LNCAP (cell line): ENCODE measurements around the gene ST8SIA5.

ENCODE experiments used
- TF ChIP-seq, protein P1 (sequence below): fragments of 450-650 bp; IDR thresholded peaks from 2 replicates; pipeline ENCODE4 v1.5.1; 2017; ENCODE audit warnings: mild to moderate bottlenecking

Gene ST8SIA5

DNA sequence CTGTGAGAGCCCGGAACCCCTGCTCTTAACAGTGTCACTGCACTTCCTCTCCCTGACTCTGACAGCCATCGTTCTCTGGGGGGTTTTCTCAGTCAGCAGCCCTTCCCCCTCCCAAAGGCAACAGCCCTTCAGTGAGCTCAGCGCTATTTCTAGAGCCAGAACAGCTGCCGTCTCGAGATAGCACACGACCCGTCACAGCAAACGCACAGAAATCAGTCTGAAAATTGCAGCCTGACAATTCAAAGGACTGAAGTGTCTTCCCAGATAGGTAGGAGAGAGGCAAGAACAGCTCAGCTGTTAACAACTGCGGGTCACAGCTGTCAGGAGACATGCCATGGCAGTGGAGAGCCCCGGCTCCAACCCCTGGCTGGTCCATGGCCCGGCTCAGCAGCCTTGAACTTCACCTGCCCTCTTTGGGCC, 45.4 kb downstream of the ST8SIA5 start:
- TF ChIP-seq, protein P1, sequence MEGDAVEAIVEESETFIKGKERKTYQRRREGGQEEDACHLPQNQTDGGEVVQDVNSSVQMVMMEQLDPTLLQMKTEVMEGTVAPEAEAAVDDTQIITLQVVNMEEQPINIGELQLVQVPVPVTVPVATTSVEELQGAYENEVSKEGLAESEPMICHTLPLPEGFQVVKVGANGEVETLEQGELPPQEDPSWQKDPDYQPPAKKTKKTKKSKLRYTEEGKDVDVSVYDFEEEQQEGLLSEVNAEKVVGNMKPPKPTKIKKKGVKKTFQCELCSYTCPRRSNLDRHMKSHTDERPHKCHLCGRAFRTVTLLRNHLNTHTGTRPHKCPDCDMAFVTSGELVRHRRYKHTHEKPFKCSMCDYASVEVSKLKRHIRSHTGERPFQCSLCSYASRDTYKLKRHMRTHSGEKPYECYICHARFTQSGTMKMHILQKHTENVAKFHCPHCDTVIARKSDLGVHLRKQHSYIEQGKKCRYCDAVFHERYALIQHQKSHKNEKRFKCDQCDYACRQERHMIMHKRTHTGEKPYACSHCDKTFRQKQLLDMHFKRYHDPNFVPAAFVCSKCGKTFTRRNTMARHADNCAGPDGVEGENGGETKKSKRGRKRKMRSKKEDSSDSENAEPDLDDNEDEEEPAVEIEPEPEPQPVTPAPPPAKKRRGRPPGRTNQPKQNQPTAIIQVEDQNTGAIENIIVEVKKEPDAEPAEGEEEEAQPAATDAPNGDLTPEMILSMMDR, result no peak

DNA sequence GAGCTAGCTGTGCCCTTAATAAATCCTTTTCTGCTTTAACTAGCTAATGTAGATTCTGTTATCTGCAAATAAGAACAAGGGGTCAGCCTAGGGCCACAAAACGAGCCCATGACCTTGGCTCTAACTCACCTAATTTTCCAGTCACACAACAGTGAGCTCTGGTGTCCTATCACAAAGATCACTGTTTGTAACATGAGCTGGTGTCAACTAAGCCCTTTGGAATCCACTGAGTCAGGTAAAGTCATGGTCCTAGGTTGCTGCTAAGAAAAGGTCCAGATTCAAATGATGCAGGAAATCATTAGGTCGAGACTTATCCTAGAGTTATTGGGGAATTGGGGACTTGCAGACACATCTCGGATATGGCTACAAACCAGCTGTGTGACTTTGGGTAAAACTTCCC, 49.9 kb downstream of the ST8SIA5 start:
- TF ChIP-seq, protein P1, result no peak

DNA sequence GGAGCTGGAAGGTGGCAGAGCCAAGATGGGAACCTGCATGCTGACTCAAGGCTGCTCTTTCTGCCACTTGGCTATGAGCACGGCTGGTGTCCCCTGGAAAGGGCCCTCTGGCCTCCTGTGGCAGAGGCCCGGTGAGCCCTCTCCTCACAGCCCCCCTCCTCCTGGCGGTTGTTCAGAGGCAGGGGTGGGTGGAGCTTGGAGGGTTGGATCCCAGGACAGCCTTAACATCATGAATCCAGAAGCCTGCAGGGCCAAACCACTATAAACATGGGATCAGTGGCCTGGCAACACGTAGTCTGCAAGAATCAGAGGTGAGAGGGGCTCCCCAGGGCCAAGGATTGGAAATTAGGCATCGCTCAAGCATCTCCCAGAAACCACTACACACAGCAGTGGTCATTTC, 51.3 kb downstream of the ST8SIA5 start:
- TF ChIP-seq, protein P1, result no peak

DNA sequence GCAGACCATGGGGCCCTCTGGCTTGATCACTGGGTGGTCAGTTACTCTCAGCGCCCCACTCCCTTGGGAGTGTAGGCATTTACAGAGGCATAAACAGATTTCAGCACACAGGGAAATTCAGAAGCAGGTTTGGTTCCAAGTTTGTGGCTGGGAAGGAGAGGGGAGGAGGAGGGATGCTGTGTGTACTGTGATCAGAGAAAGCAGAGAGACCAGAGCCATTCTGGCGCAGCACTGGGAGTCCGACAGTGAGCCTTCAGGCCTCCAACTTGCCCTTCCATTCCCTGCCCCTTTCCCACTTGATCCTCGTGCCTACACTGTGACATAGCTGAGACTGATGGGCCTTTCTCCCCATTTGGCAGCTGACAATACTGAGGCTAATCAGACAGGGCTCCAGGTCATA, 52.0 kb downstream of the ST8SIA5 start:
- TF ChIP-seq, protein P1, result no peak

DNA sequence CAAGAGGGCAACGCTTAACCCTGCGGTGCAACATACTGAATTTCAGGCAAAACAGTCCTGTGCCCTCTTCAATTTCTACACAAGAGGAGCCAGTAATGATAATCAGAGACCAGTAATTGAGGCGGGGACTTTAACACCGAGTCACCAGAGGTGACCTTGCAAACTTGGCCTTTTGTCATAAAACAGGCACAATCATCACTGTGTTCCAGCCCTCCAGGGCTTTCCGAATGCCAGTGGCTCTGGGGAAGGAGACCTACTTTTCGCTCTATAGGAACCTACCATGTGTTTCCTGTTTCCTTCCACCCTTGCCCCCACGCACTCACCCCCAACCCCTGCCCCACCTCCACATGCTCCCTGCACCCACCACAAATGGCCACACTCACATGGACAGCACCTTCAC, 52.7 kb downstream of the ST8SIA5 start:
- TF ChIP-seq, protein P1, result no peak

DNA sequence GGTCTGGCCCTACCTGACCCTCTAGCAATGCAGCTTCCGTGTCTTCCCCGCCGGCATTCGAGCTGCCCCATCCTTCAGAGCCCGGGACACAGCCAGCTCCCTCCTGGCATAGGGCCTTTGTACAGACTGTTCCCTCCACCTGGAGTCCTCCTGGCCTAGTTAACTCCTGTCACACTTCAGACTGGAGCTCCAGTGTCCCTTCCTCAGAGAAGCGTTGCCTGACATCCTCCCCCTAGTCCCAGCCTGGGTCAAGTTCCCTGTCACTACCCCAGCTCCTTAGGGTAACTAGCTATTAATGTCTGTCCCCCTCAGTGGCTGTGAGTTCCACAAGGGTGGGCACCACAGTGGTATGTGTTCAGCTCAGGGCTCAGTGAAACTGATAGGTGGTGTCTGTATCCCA, 54.4 kb downstream of the ST8SIA5 start:
- TF ChIP-seq, protein P1, result no peak

DNA sequence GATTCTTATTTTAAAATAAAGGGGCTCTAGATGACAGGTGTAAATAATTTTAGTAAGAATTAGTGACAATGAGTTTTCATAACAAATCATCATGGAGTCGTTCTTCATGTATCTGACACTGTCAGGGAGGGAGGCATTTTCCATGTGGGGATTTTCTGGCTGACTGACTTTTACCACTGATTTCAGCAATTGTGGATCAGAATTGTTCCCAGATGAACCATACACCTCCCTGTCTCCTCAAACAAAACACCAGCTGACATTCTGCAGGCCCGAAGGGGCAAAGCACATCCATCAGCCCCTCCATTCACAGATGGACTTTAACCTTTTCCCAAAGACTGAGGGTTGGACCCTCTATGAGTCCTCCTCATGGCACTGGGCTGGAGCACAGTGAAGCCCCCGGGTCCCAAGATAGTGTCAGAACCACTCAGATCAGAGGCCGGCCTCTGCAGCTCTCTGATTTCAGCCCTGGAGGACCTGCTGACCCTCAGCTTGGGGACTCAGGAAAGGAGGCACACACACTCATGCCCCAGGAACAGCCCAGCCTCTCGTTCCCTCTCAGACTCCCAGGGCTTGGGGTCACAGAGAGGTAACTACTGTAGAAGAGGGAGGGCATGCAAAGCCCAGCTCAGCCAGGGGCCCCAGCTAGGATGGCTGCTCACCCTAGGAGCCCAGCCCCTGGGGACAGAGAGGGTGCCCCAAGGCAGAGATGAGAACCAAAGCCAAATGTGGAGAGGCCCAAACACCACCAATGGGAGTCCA, 56.6 kb downstream of the ST8SIA5 start:
- TF ChIP-seq, protein P1, result no peak

DNA sequence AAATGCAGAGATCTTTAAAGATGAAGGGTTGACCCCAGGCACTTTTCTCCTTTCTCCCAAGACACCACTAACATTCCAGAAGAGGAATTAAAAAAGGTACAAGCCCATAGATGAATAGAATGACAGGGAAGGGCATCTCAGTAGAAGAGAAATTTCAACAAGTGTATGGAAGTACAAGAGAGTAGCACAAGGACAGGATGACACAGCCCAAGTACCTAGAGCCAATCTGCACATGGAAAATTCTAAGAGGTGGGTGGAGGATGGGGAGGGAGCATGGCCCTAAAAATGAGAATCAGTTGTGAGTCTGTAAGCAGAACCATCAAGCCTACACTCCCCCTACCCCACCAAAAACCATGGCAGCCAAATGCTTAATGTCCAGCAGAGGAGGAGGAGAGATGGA, 60.2 kb downstream of the ST8SIA5 start:
- TF ChIP-seq, protein P1, result no peak
